ENCODE data around the gene BCR.
A peak's percentile ranks its signal among the peaks of the same experiment; 100 is the strongest.
"Not testable (repeated sequence)": the region's sequence is repeated elsewhere in the genome, so short reads cannot be mapped to it uniquely, and the experiment has no call there.

Gene BCR

GRCh38 chr22:23180301-23180892 lies at the start of gene BCR:
Gene BCR, plus strand, starts transcription at chr22:23180509. Its CDS starts 452 bp downstream, at chr22:23180961.
- DNase-seq (ENCODE audit: low read depth, low spot score) = no peak

- DNase-seq (ENCODE audit: low read depth, low spot score) = no peak
These were observed 49.6 kb upstream of the BCR start for GRCh38 chr22:23130697-23131096.

GRCh38 chr22:23131931-23132330 lies 48.4 kb upstream of the BCR start:
- DNase-seq (ENCODE audit: low read depth, low spot score) = no peak

- DNase-seq (ENCODE audit: low read depth, low spot score) = no peak
These were observed 47.8 kb upstream of the BCR start for GRCh38 chr22:23132376-23133091.

- no peak for DNase-seq (ENCODE audit: low read depth, low spot score)
These were observed 46.4 kb upstream of the BCR start for GRCh38 chr22:23133922-23134321.

- not testable (repeated sequence) for DNase-seq (ENCODE audit: low read depth, low spot score)
These were observed 43.3 kb upstream of the BCR start for GRCh38 chr22:23136991-23137390.

- DNase-seq (ENCODE audit: low read depth, low spot score) = no peak
These were observed 42.8 kb upstream of the BCR start for GRCh38 chr22:23137468-23137867.

- DNase-seq (ENCODE audit: low read depth, low spot score) = no peak
These were observed 42.3 kb upstream of the BCR start for GRCh38 chr22:23137905-23138561.

- DNase-seq (ENCODE audit: low read depth, low spot score) = no peak
These were observed 41.5 kb upstream of the BCR start for GRCh38 chr22:23138584-23139435.

- DNase-seq (ENCODE audit: low read depth, low spot score) = no peak
These were observed 39.9 kb upstream of the BCR start for GRCh38 chr22:23140385-23140784.

GRCh38 chr22:23142546-23143105 lies 37.7 kb upstream of the BCR start:
- DNase-seq (ENCODE audit: low read depth, low spot score) = no peak

- DNase-seq (ENCODE audit: low read depth, low spot score) = no peak
These were observed 37.2 kb upstream of the BCR start for GRCh38 chr22:23143119-23143518.

GRCh38 chr22:23144432-23144831 lies 35.9 kb upstream of the BCR start:
- no peak for DNase-seq (ENCODE audit: low read depth, low spot score)

- DNase-seq (ENCODE audit: low read depth, low spot score) = peak; percentile 92
These were observed 35.1 kb upstream of the BCR start, which contains the start of gene RAB36 for GRCh38 chr22:23144932-23145877. Gene RAB36, plus strand, starts transcription at chr22:23145477. Its CDS starts 1,140 bp downstream, at chr22:23146617.

GRCh38 chr22:23145878-23146470 lies 34.3 kb upstream of the BCR start:
- DNase-seq (ENCODE audit: low read depth, low spot score) = no peak

- DNase-seq (ENCODE audit: low read depth, low spot score) = no peak
These were observed 33.7 kb upstream of the BCR start for GRCh38 chr22:23146478-23147205.

- DNase-seq (ENCODE audit: low read depth, low spot score) = no peak
These were observed 32.5 kb upstream of the BCR start for GRCh38 chr22:23147617-23148387.

- no peak for DNase-seq (ENCODE audit: low read depth, low spot score)
These were observed 30.5 kb upstream of the BCR start for GRCh38 chr22:23149743-23150238.
